ENCODE data around the gene SCNN1A.

DNA sequence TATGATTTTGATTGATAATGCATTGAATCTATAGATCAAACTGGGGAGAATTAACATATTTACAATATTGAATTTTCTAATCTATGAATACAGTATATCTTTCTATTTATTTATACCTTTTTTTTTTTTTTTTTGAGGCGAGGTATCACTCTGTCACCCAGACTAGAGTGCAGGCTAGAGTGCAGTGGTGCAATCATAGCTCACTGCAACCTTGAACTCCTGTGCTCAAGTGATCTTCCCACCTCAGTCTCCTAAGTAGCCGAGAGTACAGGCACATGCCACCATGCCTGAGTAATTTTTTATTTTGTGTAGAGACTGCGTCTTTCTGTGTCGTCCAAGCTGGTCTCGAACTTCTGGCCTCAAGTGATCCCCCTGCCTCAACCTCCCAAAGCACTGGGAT, 29.0 kb upstream of the SCNN1A start:
- TF ChIP-seq, protein P1, sequence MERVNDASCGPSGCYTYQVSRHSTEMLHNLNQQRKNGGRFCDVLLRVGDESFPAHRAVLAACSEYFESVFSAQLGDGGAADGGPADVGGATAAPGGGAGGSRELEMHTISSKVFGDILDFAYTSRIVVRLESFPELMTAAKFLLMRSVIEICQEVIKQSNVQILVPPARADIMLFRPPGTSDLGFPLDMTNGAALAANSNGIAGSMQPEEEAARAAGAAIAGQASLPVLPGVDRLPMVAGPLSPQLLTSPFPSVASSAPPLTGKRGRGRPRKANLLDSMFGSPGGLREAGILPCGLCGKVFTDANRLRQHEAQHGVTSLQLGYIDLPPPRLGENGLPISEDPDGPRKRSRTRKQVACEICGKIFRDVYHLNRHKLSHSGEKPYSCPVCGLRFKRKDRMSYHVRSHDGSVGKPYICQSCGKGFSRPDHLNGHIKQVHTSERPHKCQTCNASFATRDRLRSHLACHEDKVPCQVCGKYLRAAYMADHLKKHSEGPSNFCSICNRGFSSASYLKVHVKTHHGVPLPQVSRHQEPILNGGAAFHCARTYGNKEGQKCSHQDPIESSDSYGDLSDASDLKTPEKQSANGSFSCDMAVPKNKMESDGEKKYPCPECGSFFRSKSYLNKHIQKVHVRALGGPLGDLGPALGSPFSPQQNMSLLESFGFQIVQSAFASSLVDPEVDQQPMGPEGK (CRISPR knock-in tag; IDR thresholded peaks at IDR 0.05; ENCODE audit: borderline replicate concordance) = no peak
- TF ChIP-seq ESRRG (CRISPR knock-in tag; IDR thresholded peaks at IDR 0.05) (no peak), OSR1 (CRISPR knock-in tag; IDR thresholded peaks at IDR 0.05) (no peak), ZC3H10 (CRISPR knock-in tag; IDR thresholded peaks at IDR 0.05) (no peak), PPARA (CRISPR knock-in tag; IDR thresholded peaks at IDR 0.05; ENCODE audit: borderline replicate concordance) (no peak), BACH2 (CRISPR knock-in tag; IDR thresholded peaks at IDR 0.05; ENCODE audit: borderline replicate concordance) (no peak), SNAI2 (CRISPR knock-in tag; IDR thresholded peaks at IDR 0.05) (no peak), ZFP30 (CRISPR knock-in tag; IDR thresholded peaks at IDR 0.05) (no peak), TOX (CRISPR knock-in tag; IDR thresholded peaks at IDR 0.05; ENCODE audit: borderline replicate concordance) (no peak), ZNF565 (CRISPR knock-in tag; conservative IDR thresholded peaks at IDR 0.05; ENCODE audit: low read depth) (no peak), ZNF70 (CRISPR knock-in tag; IDR thresholded peaks at IDR 0.05) (no peak), ISL1 (CRISPR knock-in tag; IDR thresholded peaks at IDR 0.05) (no peak)
